Parathyroid adenoma (tissue), 2 donors: Measurements from ENCODE around the gene NRIP3.

Experiments
- H2AFZ ChIP-seq: fragments of 300-600 bp; sonication (generic); one replicate; pipeline ENCODE4 v1.7.0; 2017; ENCODE audit warnings: antibody characterized with exemption, mild to moderate bottlenecking
- H3K27ac ChIP-seq: fragments of 300-600 bp; sonication (generic); one replicate; pipeline ENCODE4 v1.7.0; 2017
- H3K27me3 ChIP-seq: fragments of 300-600 bp; sonication (generic); one replicate; pipeline ENCODE4 v1.7.0; 2017; ENCODE audit warnings: low read length; ENCODE audit not compliant: control insufficient read depth, insufficient read depth
- H3K36me3 ChIP-seq: fragments of 300-600 bp; sonication (generic); one replicate; pipeline ENCODE4 v1.7.0; 2017; ENCODE audit warnings: low read length; ENCODE audit not compliant: control insufficient read depth, insufficient read depth
- H3K4me1 ChIP-seq: fragments of 300-600 bp; sonication (generic); one replicate; pipeline ENCODE4 v1.7.0; 2017; ENCODE audit warnings: control low read depth
- H3K4me2 ChIP-seq: fragments of 300-600 bp; sonication (generic); one replicate; pipeline ENCODE4 v1.7.0; 2017; ENCODE audit warnings: low read length
- H3K4me3 ChIP-seq: fragments of 300-600 bp; sonication (generic); one replicate; pipeline ENCODE4 v1.7.0; 2017; ENCODE audit warnings: low read depth, low read length
- H3K79me2 ChIP-seq: fragments of 300-600 bp; sonication (generic); one replicate; pipeline ENCODE4 v1.7.0; 2017; ENCODE audit warnings: control low read depth
- H3K9ac ChIP-seq: fragments of 300-600 bp; sonication (generic); one replicate; pipeline ENCODE4 v1.7.0; 2017; ENCODE audit warnings: mild to moderate bottlenecking
- H3K9me3 ChIP-seq: fragments of 300-600 bp; sonication (generic); one replicate; pipeline ENCODE4 v1.7.0; 2017; ENCODE audit warnings: low read length; ENCODE audit not compliant: control insufficient read depth
- CTCF ChIP-seq: fragments of 300-600 bp; sonication (generic); IDR thresholded peaks from one replicate; pipeline ENCODE4 v1.7.0; 2017; ENCODE audit warnings: antibody characterized with exemption, mild to moderate bottlenecking
- donor health status: primary hyperparathyroidism.

NRIP3 gene

GRCh38 chr11:9002920-9003572, 755 bp downstream of the NRIP3 start:
- H3K36me3 ChIP-seq, result no peaks in the 10 kb centered on the region
- no peak for TF ChIP-seq CTCF
- no peak overlapping the region for H3K27ac ChIP-seq
- no peaks in the 10 kb centered on the region for H3K27me3 ChIP-seq
- H3K9me3 ChIP-seq, result no peaks in the 10 kb centered on the region
- H3K4me1 ChIP-seq, result no peaks in the 10 kb centered on the region
- H3K79me2 ChIP-seq, result no peaks in the 10 kb centered on the region
- peak overlapping the region; percentile 89 for H2AFZ ChIP-seq
- H3K4me3 ChIP-seq, result peak overlapping the region; percentile 5
- no peak overlapping the region for H3K9ac ChIP-seq
- peak overlapping the region; percentile 44 for H3K4me2 ChIP-seq

- Histone ChIP-seq H3K36me3 (no peaks in the 10 kb centered on the region), H3K9ac (no peak overlapping the region), H3K4me1 (no peaks in the 10 kb centered on the region), H3K27ac (no peak overlapping the region), H3K79me2 (no peaks in the 10 kb centered on the region), H3K4me2 (peak overlapping the region; percentile 15), H3K9me3 (no peaks in the 10 kb centered on the region), H3K4me3 (peak overlapping the region; percentile 20), H3K27me3 (no peaks in the 10 kb centered on the region), H2AFZ (peak overlapping the region; percentile 13)
- TF ChIP-seq CTCF, result no peak
Measured at GRCh38 chr11:9001736-9002135, 2.1 kb downstream of the NRIP3 start.

GRCh38 chr11:8998017-8998416, 5.8 kb downstream of the NRIP3 start:
- no peak overlapping the region for H3K4me3 ChIP-seq
- no peaks in the 10 kb centered on the region for H3K27me3 ChIP-seq
- TF ChIP-seq CTCF, result no peak
- H3K9ac ChIP-seq, result no peak overlapping the region
- no peak overlapping the region for H2AFZ ChIP-seq
- no peak overlapping the region for H3K27ac ChIP-seq
- H3K4me2 ChIP-seq, result no peak overlapping the region
- no peaks in the 10 kb centered on the region for H3K4me1 ChIP-seq
- H3K36me3 ChIP-seq, result no peaks in the 10 kb centered on the region
- no peaks in the 10 kb centered on the region for H3K9me3 ChIP-seq
- no peaks in the 10 kb centered on the region for H3K79me2 ChIP-seq

- Histone ChIP-seq H3K4me2 (no peak overlapping the region), H3K27me3 (no peaks in the 10 kb centered on the region), H3K9me3 (no peaks in the 10 kb centered on the region), H2AFZ (no peak overlapping the region), H3K27ac (no peak overlapping the region), H3K79me2 (no peaks in the 10 kb centered on the region), H3K4me3 (no peak overlapping the region), H3K36me3 (no peaks in the 10 kb centered on the region), H3K9ac (no peak overlapping the region), H3K4me1 (no peaks in the 10 kb centered on the region)
- no peak for TF ChIP-seq CTCF
Measured at GRCh38 chr11:8997451-8997850, 6.3 kb downstream of the NRIP3 start.

- Histone ChIP-seq H3K9me3 (no peaks in the 10 kb centered on the region), H3K79me2 (no peaks in the 10 kb centered on the region), H3K27me3 (no peaks in the 10 kb centered on the region), H3K36me3 (no peaks in the 10 kb centered on the region), H3K9ac (no peak overlapping the region), H2AFZ (no peak overlapping the region), H3K4me2 (no peak overlapping the region), H3K27ac (no peak overlapping the region), H3K4me1 (no peaks in the 10 kb centered on the region), H3K4me3 (no peak overlapping the region)
- TF ChIP-seq CTCF, result no peak
Measured at GRCh38 chr11:8989453-8989852, 14.3 kb downstream of the NRIP3 start.
